HEK293 (cell line): Measurements from ENCODE around the gene PPBP.

Experiments
- MYNN ChIP-seq: fragments of 450-650 bp; formaldehyde crosslinking; IDR thresholded peaks from 2 replicates; pipeline ENCODE4 v1.5.1; 2016; ENCODE audit warnings: missing biosample characterization, missing genetic modification characterization, borderline replicate concordance
- SALL2 ChIP-seq: fragments of 450-650 bp; formaldehyde crosslinking; IDR thresholded peaks from 2 replicates; pipeline ENCODE4 v1.5.0; 2017; ENCODE audit warnings: missing biosample characterization, mild to moderate bottlenecking, missing genetic modification characterization, borderline replicate concordance
- SP2 ChIP-seq: fragments of 450-650 bp; formaldehyde crosslinking; IDR thresholded peaks from 2 replicates; pipeline ENCODE4 v1.5.1; 2016; ENCODE audit warnings: missing biosample characterization, missing genetic modification characterization
- ZNF138 ChIP-seq: fragments of 450-650 bp; formaldehyde crosslinking; IDR thresholded peaks from 2 replicates; pipeline ENCODE4 v1.5.1; 2016; ENCODE audit warnings: missing biosample characterization, missing genetic modification characterization, borderline replicate concordance
- ZNF155 ChIP-seq: fragments of 450-650 bp; formaldehyde crosslinking; IDR thresholded peaks from 2 replicates; pipeline ENCODE4 v1.5.1; 2016; ENCODE audit warnings: missing biosample characterization, missing genetic modification characterization
- TF ChIP-seq, protein P1 (sequence below): fragments of 450-650 bp; formaldehyde crosslinking; IDR thresholded peaks from 2 replicates; pipeline ENCODE4 v1.5.1; 2016; ENCODE audit warnings: missing biosample characterization, missing genetic modification characterization
- TF ChIP-seq, protein P2 (sequence below): fragments of 450-650 bp; formaldehyde crosslinking; IDR thresholded peaks from 2 replicates; pipeline ENCODE4 v1.5.1; 2016; ENCODE audit warnings: missing biosample characterization, missing genetic modification characterization
- TF ChIP-seq, protein P3 (sequence below): fragments of 450-650 bp; formaldehyde crosslinking; IDR thresholded peaks from 2 replicates; pipeline ENCODE4 v1.5.1; 2016; ENCODE audit warnings: missing biosample characterization, missing genetic modification characterization, low read depth
- TF ChIP-seq, protein P4 (sequence below): sonication (generic); formaldehyde crosslinking; IDR thresholded peaks from 2 replicates; pipeline ENCODE4 v1.8.1; 2022; ENCODE audit warnings: mild to moderate bottlenecking, moderate library complexity, missing genetic modification reagents

DNA sequence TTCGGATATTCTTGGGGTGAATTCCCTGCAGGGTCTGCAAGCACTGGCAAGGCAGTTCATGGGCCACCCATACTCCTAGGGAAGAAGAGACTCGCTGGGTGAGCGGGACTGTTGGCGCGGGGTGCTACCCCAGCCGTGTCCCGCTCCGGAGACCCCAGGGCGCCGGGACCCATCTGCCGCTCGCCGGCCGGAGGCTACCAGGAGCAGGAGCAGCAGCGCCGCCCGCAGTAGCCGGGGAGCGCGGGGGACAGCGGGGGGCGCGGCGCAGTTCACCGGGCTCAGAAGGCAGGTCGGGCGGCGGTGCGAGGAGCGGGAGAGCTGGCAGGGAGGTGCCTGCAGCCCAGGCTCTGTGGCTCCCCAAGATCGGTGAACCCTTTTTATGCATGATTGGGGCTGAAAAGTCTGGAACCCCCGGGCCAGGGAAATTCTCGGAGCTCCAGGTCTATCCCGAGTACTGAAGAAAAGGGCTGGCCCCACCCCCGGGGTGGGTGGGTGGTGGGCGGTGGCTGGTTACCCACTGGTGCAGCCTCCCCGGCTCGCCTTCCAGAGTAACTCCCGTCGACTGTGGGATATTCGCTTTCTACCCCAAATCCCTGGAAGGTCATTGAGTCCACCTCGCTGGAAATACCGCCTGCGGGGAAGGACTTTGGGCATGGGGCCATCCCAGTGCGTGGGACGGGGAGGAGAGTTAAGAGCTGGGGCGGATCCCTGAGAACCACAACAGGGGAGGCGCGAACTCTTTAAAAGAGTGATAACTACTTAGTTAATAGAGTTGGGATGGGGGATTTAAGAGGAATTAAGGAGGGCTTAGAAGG is 43.7 kb downstream of the PPBP start:
- TF ChIP-seq MYNN (no peak), SP2 (peak; percentile 64), ZNF138 (tag by site-specific recombination) (no peak), ZNF155 (tag by site-specific recombination) (no peak), SALL2 (tag by site-specific recombination) (no peak)
- TF ChIP-seq, protein P1, sequence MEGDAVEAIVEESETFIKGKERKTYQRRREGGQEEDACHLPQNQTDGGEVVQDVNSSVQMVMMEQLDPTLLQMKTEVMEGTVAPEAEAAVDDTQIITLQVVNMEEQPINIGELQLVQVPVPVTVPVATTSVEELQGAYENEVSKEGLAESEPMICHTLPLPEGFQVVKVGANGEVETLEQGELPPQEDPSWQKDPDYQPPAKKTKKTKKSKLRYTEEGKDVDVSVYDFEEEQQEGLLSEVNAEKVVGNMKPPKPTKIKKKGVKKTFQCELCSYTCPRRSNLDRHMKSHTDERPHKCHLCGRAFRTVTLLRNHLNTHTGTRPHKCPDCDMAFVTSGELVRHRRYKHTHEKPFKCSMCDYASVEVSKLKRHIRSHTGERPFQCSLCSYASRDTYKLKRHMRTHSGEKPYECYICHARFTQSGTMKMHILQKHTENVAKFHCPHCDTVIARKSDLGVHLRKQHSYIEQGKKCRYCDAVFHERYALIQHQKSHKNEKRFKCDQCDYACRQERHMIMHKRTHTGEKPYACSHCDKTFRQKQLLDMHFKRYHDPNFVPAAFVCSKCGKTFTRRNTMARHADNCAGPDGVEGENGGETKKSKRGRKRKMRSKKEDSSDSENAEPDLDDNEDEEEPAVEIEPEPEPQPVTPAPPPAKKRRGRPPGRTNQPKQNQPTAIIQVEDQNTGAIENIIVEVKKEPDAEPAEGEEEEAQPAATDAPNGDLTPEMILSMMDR (tag by site-specific recombination): peak; percentile 46; the same call in 1 of the 2 replicates
- TF ChIP-seq, protein P2, sequence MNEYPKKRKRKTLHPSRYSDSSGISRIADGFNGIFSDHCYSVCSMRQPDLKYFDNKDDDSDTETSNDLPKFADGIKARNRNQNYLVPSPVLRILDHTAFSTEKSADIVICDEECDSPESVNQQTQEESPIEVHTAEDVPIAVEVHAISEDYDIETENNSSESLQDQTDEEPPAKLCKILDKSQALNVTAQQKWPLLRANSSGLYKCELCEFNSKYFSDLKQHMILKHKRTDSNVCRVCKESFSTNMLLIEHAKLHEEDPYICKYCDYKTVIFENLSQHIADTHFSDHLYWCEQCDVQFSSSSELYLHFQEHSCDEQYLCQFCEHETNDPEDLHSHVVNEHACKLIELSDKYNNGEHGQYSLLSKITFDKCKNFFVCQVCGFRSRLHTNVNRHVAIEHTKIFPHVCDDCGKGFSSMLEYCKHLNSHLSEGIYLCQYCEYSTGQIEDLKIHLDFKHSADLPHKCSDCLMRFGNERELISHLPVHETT (tag by site-specific recombination): no peak
- TF ChIP-seq, protein P3, sequence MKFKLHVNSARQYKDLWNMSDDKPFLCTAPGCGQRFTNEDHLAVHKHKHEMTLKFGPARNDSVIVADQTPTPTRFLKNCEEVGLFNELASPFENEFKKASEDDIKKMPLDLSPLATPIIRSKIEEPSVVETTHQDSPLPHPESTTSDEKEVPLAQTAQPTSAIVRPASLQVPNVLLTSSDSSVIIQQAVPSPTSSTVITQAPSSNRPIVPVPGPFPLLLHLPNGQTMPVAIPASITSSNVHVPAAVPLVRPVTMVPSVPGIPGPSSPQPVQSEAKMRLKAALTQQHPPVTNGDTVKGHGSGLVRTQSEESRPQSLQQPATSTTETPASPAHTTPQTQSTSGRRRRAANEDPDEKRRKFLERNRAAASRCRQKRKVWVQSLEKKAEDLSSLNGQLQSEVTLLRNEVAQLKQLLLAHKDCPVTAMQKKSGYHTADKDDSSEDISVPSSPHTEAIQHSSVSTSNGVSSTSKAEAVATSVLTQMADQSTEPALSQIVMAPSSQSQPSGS (tag by site-specific recombination): no peak
- TF ChIP-seq, protein P4, sequence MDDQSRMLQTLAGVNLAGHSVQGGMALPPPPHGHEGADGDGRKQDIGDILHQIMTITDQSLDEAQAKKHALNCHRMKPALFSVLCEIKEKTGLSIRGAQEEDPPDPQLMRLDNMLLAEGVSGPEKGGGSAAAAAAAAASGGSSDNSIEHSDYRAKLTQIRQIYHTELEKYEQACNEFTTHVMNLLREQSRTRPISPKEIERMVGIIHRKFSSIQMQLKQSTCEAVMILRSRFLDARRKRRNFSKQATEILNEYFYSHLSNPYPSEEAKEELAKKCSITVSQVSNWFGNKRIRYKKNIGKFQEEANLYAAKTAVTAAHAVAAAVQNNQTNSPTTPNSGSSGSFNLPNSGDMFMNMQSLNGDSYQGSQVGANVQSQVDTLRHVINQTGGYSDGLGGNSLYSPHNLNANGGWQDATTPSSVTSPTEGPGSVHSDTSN (CRISPR knock-in tag): no peak
